ENCODE results near the gene SLC10A7.

DNA sequence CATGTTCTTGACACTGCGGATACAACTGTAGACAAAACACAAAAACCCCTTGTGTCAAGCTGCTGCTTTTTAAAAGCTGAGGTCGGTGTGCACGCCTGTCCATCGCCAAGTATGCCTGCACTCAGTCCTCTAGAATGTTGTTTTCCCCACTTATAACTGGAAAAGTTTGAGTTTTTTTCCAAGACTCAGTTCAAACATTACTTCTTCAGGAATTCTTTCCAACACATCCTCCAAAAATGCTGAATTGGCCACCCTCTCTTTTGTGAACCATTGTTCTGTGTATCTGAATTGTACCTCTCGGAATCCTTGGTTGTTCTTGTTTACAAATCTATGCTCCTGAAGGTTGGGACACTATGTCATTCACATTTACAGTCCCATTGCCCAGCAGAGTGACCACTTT, 212.8 kb downstream of the SLC10A7 start:
- TF ChIP-seq, protein P1, sequence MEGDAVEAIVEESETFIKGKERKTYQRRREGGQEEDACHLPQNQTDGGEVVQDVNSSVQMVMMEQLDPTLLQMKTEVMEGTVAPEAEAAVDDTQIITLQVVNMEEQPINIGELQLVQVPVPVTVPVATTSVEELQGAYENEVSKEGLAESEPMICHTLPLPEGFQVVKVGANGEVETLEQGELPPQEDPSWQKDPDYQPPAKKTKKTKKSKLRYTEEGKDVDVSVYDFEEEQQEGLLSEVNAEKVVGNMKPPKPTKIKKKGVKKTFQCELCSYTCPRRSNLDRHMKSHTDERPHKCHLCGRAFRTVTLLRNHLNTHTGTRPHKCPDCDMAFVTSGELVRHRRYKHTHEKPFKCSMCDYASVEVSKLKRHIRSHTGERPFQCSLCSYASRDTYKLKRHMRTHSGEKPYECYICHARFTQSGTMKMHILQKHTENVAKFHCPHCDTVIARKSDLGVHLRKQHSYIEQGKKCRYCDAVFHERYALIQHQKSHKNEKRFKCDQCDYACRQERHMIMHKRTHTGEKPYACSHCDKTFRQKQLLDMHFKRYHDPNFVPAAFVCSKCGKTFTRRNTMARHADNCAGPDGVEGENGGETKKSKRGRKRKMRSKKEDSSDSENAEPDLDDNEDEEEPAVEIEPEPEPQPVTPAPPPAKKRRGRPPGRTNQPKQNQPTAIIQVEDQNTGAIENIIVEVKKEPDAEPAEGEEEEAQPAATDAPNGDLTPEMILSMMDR (IDR thresholded peaks at IDR 0.05; ENCODE audit: low read length): no peak
- no peak for TF ChIP-seq EZH2 (IDR thresholded peaks at IDR 0.05; ENCODE audit: borderline replicate concordance, low read length)

All from OCI-LY1 (cell line).